PC-9 (cell line): ENCODE data around the gene GPX6. TPM values are rescaled to one million over a fixed set of nuclear protein-coding genes. Genes with fewer than 3 reads are reported as not detected.
"Not testable (repeated sequence)": the region's sequence is repeated elsewhere in the genome, so short reads cannot be mapped to it uniquely, and the experiment has no call there.

Experiments used
- BruUV-seq: library from RNA; stranded (reverse); fragments of 400-500 nt; replicated peaks from 2 replicates; lab custom pipeline; 2021; lab: Mats Ljungman, UMichigan
- CTCF ChIA-PET: fragments of 300-600 bp; sonication (Branson Sonifier 250); formaldehyde crosslinking; loops from one replicate; lab custom pipeline; 2022; ENCODE audit warnings: antibody characterized with exemption; lab: Charles Lee
- POLR2A ChIA-PET: fragments of 300-600 bp; sonication (Branson Sonifier 250); formaldehyde crosslinking; loops from one replicate; lab custom pipeline; 2022; ENCODE audit warnings: antibody characterized with exemption; ENCODE audit not compliant: unreplicated experiment; lab: Charles Lee
- DNase-seq, 2 experiments: peaks; one replicate each; pipeline versions ENCODE4 v3.0.0 to v3.0.0-alpha.2; 2015 to 2022; ENCODE audit warnings: mixed read lengths in 1 of 2
- H2AFZ ChIP-seq: fragments of 200-600 bp; sonication (generic); 2 replicates; pipeline ENCODE4 v1.8.1; 2017; ENCODE audit warnings: antibody characterized with exemption
- H3F3A ChIP-seq: fragments of 200-600 bp; sonication (generic); 2 replicates; pipeline ENCODE4 v1.8.1; 2017; ENCODE audit warnings: antibody characterized with exemption, mild to moderate bottlenecking, low read depth; ENCODE audit not compliant: insufficient read depth
- H3K27ac ChIP-seq: fragments of 200-600 bp; sonication (generic); 2 replicates; pipeline ENCODE4 v1.6.1; 2016; ENCODE audit warnings: mixed run types
- H3K27me3 ChIP-seq: fragments of 200-600 bp; sonication (generic); 2 replicates; pipeline ENCODE4 v1.6.1; 2016; ENCODE audit warnings: low read depth, mixed run types; ENCODE audit not compliant: insufficient read depth
- H3K36me3 ChIP-seq: fragments of 200-600 bp; sonication (generic); 2 replicates; pipeline ENCODE4 v1.6.1; 2016; ENCODE audit warnings: low read depth, mixed run types
- H3K4me1 ChIP-seq: fragments of 200-600 bp; sonication (generic); replicated peaks from 2 replicates; pipeline ENCODE4 v1.6.1; 2016; ENCODE audit warnings: mixed run types; ENCODE audit not compliant: insufficient read depth
- H3K4me2 ChIP-seq: fragments of 200-600 bp; sonication (generic); 2 replicates; pipeline ENCODE4 v1.6.1; 2017; ENCODE audit warnings: mixed run types
- H3K4me3 ChIP-seq: fragments of 200-600 bp; sonication (generic); 2 replicates; pipeline ENCODE4 v1.6.1; 2016; ENCODE audit warnings: mixed run types
- H3K79me2 ChIP-seq: fragments of 200-600 bp; sonication (generic); 2 replicates; pipeline ENCODE4 v1.6.1; 2017; ENCODE audit warnings: low read depth, mixed run types
- H3K9me2 ChIP-seq: fragments of 200-600 bp; sonication (generic); 2 replicates; pipeline ENCODE4 v1.8.1; 2017; ENCODE audit warnings: mild to moderate bottlenecking; ENCODE audit not compliant: insufficient read depth
- H3K9me3 ChIP-seq: fragments of 200-600 bp; sonication (generic); 2 replicates; pipeline ENCODE4 v1.8.1; 2016; ENCODE audit warnings: low read depth; ENCODE audit not compliant: insufficient read depth
- H4K20me1 ChIP-seq: fragments of 200-600 bp; sonication (generic); 2 replicates; pipeline ENCODE4 v1.8.1; 2017; ENCODE audit not compliant: insufficient read depth
- CTCF ChIP-seq: fragments of 200-600 bp; sonication (generic); conservative IDR thresholded peaks from 2 replicates; pipeline ENCODE4 v1.6.1; 2017; ENCODE audit warnings: mixed run types, antibody characterized with exemption, mild to moderate bottlenecking, moderate library complexity
- EZH2 ChIP-seq: fragments of 200-600 bp; sonication (generic); IDR thresholded peaks from 2 replicates; pipeline ENCODE4 v1.8.0; 2017; ENCODE audit warnings: antibody characterized with exemption, low read depth
- intact Hi-C: fragments of 100-400 bp; cut with micrococcal nuclease; formaldehyde crosslinking; loops from one replicate; pipeline ENCODE4 v1.10.0; 2022; ENCODE audit not compliant: unreplicated experiment
- total RNA-seq: library from RNA; stranded (reverse); gene quantifications from 2 replicates; pipeline ENCODE4 v1.2.3, GENCODE V29; 2021

The GPX6 gene
- total RNA-seq, 1 experiment from 2014 or later = not detected

- Histone ChIP-seq H3K9me3 (no peaks in the 10 kb centered on the region), H3K27ac (no peak overlapping the region), H3K4me2 (no peak overlapping the region), H3K27me3 (peaks cover 11% of the 10 kb centered on the region), H3K36me3 (no peaks in the 10 kb centered on the region), H3F3A (no peaks in the 10 kb centered on the region), H3K9me2 (no peaks in the 10 kb centered on the region), H3K4me3 (no peak overlapping the region), H2AFZ (no peak overlapping the region), H4K20me1 (no peaks in the 10 kb centered on the region), H3K79me2 (no peaks in the 10 kb centered on the region), H3K4me1 (no peaks in the 10 kb centered on the region)
- TF ChIP-seq EZH2 (no peak), CTCF (no peak)
- ChIA-PET CTCF (no interaction called here), POLR2A (interaction anchor here (0.7 kb wide), 2 partner anchors 8 to 12 kb away, joined by 5 to 7 read pairs; no protein-coding TSS in a partner anchor)
- intact Hi-C loops = no loop called here
- BruUV-seq = no TSS peak
- DNase-seq = no peak
Observed at GRCh38 chr6:28551891-28552666, 36.5 kb upstream of the GPX6 start.

- H3K4me2 ChIP-seq, H3K27ac ChIP-seq, H3K27me3 ChIP-seq, H3K9me2 ChIP-seq, H3K79me2 ChIP-seq, POLR2A ChIA-PET, H3K9me3 ChIP-seq, H3K4me3 ChIP-seq, BruUV-seq, H4K20me1 ChIP-seq, H3K36me3 ChIP-seq, H2AFZ ChIP-seq, DNase-seq: not testable (repeated sequence)
- intact Hi-C loops = loop anchor here (10.0 kb wide), 1 partner anchor 98 kb away; no protein-coding TSS in a partner anchor
- Histone ChIP-seq H3K4me1 (peaks cover 12% of the 10 kb centered on the region; the same call in 1 of the 2 replicates), H3F3A (peaks cover 20% of the 10 kb centered on the region; the same call in 1 of the 2 replicates)
- CTCF ChIA-PET = interaction anchor here (0.6 kb wide), 1 partner anchor 554 kb away, joined by 3 read pairs; no protein-coding TSS in a partner anchor
Observed at GRCh38 chr6:28547003-28547402, 31.4 kb upstream of the GPX6 start.

- CTCF ChIA-PET = no interaction called here
Observed at GRCh38 chr6:28545955-28546354, 30.4 kb upstream of the GPX6 start.

More at GRCh38 chr6:28545955-28546354, 30.4 kb upstream of the GPX6 start:
- H3K27ac ChIP-seq = no peak overlapping the region
- H3K9me2 ChIP-seq = no peaks in the 10 kb centered on the region
- H3F3A ChIP-seq = peaks cover 23% of the 10 kb centered on the region; the same call in 1 of the 2 replicates
- TF ChIP-seq CTCF (no peak), EZH2 (no peak)
- no peak overlapping the region for H2AFZ ChIP-seq
- DNase-seq = no peak
- no TSS peak for BruUV-seq
- H3K27me3 ChIP-seq = no peaks in the 10 kb centered on the region; the same call in 1 of the 2 replicates
- POLR2A ChIA-PET = no interaction called here
- intact Hi-C loops = loop anchor here (1.0 to 10.0 kb wide), 2 partner anchors 9 to 99 kb away; no protein-coding TSS in a partner anchor
- H3K79me2 ChIP-seq = no peaks in the 10 kb centered on the region
- H3K36me3 ChIP-seq = no peaks in the 10 kb centered on the region
- H3K4me3 ChIP-seq = no peak overlapping the region
- H3K4me2 ChIP-seq = no peak overlapping the region
- no peaks in the 10 kb centered on the region for H4K20me1 ChIP-seq
- peaks cover 12% of the 10 kb centered on the region; the same call in 1 of the 2 replicates for H3K4me1 ChIP-seq
- H3K9me3 ChIP-seq = no peaks in the 10 kb centered on the region
